ENCODE measurements around the gene SMIM35.
"Not testable (repeated sequence)": the region's sequence is repeated elsewhere in the genome, so short reads cannot be mapped to it uniquely, and the experiment has no call there.

Gene SMIM35

GRCh38 chr11:118078911-118079411, 7.8 kb downstream of the SMIM35 start:
- DNase-seq, result no peak

DNA sequence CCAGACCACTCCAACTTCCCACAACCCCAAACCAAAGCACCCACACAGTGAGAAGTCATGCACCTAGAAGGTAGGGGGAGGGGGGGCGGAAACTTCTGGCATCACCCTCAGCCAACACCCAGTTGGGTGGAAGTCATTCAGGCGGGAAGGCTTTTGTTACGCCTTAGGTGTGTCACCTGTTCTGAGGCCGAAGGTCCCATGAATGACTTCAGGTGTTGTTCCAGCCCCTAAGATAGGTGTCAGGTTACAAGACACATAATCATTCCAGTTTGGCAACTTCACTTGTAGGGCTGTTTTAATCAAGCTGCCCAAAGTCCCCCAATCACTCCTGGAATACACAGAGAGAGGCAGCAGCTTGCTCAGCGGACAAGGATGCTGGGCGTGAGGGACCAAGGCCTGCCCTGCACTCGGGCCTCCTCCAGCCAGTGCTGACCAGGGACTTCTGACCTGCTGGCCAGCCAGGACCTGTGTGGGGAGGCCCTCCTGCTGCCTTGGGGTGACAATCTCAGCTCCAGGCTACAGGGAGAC, 9.9 kb downstream of the SMIM35 start, which contains the start of gene TMPRSS4:
Gene TMPRSS4, plus strand, starts transcription at position 325 of the 528 bp plus-strand sequence. CDS start 225 bp downstream, outside the sequence.
- DNase-seq, result no peak

DNA sequence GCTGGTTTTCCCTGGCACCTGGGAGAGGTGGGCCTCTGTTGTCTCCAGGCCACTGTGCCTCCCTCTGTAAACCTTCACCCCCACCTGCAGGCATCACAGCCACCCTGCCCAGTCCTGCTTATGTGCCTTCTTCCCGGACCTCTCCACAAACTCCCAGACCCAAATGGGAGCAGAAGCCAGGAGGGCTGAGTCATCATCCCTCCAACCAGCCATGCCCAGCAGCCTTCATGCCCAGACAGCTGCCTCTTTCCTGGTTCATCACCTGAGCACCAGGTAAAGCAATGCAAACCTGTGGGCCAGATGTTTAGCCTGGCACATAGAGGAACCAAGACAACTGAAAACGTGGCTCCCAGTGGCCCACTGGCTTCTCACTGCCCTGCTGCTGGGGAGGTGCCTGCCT, 12.0 kb downstream of the SMIM35 start:
- no peak for DNase-seq

DNA sequence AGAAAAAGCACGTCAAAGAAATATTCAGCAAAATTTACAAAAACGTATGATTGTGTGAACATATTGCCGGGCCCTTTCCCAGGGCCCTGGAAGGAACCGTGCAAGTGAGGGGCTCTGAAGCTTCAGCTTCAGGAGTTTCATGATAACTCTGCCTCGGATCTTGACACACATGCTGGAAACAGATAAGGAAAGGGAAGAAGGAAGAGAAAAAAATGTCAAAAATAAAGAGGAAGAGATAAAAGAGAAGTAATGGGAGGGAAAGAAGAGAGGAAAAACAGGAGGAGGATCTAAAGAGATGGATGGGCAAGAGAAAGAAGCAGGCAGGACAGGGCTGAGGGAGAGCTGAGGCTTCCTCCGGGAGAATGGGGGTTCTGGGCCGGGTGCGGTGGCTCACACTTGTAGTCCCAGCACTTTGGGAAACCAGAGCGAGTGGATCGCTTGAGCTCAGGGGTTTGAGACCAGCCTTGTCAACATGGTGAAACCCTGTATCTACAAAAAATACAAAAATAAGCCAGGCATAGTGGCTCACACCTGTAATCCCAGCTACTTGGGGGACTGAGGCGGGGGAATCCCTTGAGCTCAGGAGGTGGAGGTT, 12.6 kb downstream of the SMIM35 start:
- DNase-seq, result no peak

- no peak for DNase-seq
Measured at GRCh38 chr11:118073554-118073953, 13.2 kb downstream of the SMIM35 start.

GRCh38 chr11:118071416-118072030, 15.2 kb downstream of the SMIM35 start:
- no peak for DNase-seq

DNA sequence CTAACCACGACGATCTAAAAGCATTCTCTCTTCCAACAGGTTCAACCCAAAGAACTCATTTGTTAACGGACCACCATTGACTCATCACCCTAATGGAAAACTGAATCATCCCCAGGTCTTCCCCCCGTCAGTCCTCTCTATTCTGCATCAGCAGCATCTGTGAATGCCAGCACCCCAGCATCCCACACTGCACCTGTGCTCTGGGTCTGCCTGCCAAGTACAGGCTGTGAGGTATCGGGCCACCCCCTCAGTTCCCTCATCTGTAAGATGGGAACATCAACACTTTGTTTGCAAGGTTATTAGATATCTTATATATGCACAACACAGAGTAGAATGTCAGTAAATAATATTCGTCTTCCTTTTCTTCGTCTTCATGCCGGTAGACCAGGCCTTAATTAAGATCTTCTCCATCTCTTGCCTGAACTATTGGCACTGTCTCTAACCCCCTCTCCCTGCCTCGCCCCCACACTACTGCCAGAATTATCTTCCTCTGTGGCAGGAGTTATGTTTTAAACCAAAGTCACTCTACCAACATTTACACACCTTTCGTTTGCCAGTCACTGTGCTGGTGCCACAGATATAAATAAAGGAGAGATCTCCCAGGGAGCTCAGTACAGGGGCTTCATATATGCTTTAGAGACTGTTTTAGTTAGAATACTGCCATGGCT, 17.7 kb downstream of the SMIM35 start:
- no peak for DNase-seq

GRCh38 chr11:118068206-118068944, 18.4 kb downstream of the SMIM35 start:
- no peak for DNase-seq

- DNase-seq, result no peak
Measured at GRCh38 chr11:118067006-118067405, 19.8 kb downstream of the SMIM35 start.

DNA sequence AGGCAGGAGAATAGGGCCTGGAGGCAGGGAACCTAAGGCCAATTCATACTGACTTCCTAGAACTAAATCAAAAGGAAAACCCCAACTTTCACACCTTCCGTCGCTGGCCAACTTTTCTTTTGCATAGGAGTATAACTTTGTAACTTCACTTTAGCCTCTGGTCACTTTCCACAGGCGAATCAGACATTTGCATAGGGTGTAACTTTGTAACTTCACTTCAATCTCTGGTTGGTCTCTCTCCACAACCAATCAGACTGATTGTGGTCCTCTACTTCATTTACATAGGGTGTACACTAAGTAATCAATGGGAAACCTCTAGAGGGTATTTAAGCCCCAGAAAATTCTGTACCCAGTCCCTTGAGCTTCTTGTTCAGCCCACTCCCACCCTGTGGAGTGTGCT, 21.4 kb downstream of the SMIM35 start:
- DNase-seq, result no peak

- DNase-seq, result no peak
Measured at GRCh38 chr11:118064956-118065355, 21.8 kb downstream of the SMIM35 start.

DNA sequence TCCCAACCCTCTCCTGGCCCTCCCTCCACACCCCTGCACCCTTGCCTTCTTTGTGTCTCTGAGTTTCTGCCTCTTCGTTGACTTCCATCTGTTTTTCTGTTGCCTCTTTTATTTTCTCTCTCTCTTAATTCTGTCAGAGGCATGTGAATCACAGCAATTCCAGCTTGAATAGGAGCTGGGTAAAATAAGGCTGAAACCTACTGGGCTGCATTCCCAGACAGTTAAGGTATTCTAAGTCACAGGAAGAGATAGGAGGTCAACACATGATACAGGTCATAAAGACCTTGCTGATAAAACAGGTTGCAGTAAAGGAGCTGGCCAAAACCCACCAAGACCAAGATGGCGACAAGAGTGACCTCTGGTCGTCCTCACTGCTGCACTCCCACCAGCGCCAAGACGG, 24.1 kb downstream of the SMIM35 start:
- DNase-seq, result not testable (repeated sequence)

DNA sequence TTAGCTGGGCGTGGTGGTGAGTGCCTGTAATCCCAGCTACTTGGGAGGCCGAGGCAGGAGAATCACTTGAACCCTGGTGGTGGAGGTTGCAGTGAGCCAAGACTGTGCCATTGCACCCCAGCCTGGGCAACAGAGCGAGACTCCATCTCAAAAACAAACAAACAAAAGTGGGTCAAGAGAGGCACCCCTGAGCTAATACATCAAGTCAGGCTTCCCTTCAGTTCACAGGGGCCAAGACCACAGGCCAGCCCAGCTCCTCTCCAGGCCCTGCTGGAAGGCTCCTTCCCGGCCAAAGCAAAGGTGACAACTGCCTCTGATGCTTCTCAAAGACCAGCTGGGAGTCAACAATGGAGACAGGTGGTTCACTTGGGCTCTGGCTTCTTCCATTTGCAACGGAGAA, 24.6 kb downstream of the SMIM35 start:
- not testable (repeated sequence) for DNase-seq

GRCh38 chr11:118061586-118062125, 25.1 kb downstream of the SMIM35 start:
- DNase-seq, result no peak

GRCh38 chr11:118060869-118061268, 25.9 kb downstream of the SMIM35 start:
- no peak for DNase-seq

DNA sequence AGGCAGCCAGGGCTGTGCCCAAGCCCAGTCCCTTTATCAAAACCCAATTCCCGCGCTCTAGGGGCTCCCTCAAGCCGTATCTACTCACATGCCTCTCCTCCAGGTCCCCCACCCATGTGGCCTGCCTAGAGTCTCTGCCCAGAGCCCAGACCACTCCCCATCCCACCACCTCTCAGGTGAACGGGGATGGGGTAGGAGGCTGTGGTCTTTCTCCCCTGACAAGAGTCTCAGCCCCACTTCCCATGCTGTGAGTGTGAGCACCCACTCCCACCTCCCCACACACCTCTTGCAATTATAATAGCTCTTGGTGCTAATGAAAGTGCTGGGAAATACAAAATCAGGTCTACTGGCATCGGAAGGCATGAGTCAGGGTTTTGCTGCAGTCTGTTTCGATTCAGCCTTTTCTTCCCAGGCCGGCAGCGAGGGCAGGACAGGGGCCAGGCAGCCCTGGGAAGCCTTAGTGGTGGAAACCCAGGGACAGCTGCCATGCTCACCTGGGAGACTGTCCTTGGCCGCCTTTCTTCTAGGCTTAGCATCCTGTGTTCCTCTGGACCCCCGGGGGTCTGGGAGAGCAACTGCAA, 26.6 kb downstream of the SMIM35 start:
- DNase-seq, result no peak

- DNase-seq, result no peak
Measured at GRCh38 chr11:118059246-118059940, 27.4 kb downstream of the SMIM35 start.

- no peak for DNase-seq
Measured at GRCh38 chr11:118058311-118059245, 28.2 kb downstream of the SMIM35 start.

DNA sequence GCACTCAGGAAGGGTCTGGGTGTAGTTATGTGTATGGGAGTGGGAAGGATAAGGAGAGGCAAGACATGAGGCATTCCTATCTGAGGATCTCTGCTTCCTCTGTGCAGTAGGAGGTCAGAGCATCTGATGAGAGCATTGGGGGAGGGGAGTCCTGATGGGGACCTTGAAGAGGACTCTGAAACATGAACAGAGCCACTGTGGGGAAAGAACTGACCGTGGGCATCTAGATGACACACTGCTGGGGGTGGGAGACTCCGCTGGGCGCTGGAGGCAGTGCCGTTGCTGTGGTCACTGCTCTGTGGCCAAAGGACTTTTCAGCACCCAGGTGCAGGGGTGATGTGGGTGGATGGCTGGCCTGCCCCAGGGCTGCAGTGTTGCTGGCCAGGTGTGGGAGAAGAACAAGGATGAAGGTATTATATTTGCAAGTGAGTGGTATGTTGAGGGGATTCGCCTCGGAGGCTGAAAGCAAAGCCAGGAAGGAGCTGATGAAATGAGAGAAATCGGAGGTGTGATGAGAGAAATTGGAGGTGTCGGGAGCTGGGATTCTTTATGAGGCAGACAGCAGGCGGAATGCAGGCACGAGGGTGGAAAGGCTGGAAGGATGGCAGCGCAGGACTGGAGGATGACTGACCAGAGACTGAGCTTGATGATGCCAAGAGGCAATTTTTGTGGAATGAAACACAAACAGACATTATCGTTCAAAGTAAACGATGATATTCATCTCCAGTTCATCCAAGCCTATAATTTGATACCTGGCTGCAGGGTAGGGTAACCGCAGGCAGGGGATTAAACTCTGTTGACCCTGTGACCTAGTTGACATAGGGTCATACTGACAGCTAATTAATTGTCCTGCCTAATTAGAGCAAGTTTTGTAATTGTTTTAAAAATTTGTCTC, 29.3 kb downstream of the SMIM35 start:
- no peak for DNase-seq

DNA sequence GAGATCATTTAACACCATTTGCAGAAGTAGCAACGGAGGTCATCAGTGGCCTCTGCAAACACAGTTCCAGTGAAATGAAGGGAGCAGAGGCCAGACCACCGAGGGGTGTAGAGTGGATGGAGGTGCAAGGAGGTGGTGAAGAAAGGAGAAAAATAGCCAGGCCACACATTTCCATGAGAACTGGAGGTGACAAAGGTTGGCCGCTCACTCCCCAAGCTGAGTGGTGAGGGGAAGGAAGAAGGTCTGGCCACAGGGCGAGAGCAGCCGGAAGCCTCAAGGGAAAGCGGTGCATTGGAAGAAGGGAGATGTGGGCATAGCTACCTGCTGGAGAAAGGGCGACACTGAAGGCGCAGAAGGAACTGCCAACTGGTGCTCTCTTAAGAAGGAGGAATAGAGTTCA, 30.0 kb downstream of the SMIM35 start:
- DNase-seq, result no peak

Data from NCI-H1048 (cell line).